Fibroblast of skin of back (primary cell): ENCODE measurements around the gene CNTNAP1.

ENCODE experiments used
- DNase-seq: peaks from one replicate; pipeline ENCODE4 v3.0.0-alpha.2; 2013

CNTNAP1 gene

DNA sequence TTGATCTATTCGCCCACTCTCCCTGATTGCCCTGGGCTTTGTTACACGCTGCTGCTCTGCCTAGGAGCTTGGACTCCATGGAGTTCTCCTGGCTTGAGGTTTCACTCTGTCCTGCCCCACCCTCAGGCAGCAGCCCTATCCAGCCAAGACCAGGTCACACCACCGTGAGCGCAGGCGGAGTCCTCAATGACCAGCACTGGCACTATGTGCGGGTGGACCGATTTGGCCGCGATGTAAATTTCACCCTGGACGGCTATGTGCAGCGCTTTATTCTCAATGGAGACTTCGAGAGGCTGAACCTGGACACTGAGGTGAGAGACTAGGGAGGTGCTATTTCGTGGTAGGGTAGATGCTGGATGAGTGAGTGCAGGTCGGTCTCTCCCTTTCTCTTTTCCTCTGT lies 3.5 kb downstream of the CNTNAP1 start:
- no peak for DNase-seq

DNA sequence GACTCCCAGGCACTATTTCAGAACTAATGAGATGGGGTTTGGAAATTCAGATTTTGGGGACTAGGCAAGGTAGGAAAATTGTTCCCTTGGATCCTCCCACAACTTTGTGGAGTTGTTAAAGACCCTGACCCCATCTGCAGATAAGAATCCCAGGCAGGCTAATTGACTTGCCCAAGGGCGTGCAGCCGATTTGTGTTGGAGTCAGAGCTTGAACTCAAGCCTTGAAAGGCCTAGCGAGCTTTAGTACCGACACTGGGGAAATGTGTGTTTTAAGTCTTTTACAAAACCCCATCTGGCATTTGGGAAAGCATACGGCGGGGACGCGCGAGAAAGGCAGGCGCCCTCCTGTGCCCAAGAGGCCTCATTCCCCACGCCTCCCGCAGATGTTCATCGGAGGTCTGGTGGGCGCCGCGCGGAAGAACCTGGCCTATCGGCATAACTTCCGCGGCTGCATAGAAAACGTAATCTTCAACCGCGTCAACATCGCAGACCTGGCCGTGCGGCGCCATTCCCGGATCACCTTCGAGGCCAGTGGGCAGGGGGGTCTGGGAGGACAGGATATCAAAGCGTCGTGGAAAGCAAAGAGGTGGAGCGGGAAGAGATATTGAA lies 4.3 kb downstream of the CNTNAP1 start:
- no peak for DNase-seq

GRCh38 chr17:42687707-42688320 lies 5.5 kb downstream of the CNTNAP1 start:
- no peak for DNase-seq

DNA sequence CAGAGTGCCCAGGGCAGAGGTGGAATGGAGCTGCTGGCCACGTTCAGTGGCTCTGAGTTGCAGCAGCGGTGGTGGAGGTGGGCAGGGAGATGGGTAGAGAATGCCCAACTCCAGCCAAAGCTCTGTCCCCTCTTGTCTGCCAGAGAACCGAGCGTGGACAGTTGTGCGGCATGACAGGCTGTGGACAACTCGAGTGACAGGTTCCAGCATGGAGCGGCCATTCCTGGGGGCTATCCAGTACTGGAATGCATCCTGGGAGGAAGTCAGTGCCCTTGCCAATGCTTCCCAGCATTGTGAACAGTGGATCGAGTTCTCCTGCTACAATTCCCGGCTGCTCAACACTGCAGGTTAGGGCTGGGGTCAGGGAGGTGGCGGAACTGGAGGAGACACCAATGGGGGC lies 8.3 kb downstream of the CNTNAP1 start:
- DNase-seq = no peak

GRCh38 chr17:42691021-42691545 lies 8.8 kb downstream of the CNTNAP1 start:
- no peak for DNase-seq

DNA sequence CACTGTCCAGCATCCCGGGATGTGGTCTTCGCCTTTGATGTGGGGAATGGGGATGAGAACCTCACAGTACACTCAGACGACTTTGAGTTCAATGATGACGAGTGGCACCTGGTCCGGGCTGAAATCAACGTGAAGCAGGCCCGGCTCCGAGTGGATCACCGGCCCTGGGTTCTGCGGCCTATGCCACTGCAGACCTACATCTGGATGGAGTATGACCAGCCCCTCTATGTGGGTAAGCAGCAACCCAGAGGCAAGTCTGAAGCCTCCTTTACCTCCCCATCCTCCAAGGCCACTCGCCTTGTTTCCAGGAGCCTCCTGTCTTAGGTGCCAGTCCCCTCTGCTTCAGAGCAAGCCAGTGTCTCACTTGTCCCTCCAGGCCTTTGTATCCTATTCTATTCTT lies 10.2 kb downstream of the CNTNAP1 start:
- DNase-seq = no peak

GRCh38 chr17:42694524-42694923 lies 12.2 kb downstream of the CNTNAP1 start:
- DNase-seq = no peak

- DNase-seq = no peak
Measured at GRCh38 chr17:42695500-42695899, 13.2 kb downstream of the CNTNAP1 start.

DNA sequence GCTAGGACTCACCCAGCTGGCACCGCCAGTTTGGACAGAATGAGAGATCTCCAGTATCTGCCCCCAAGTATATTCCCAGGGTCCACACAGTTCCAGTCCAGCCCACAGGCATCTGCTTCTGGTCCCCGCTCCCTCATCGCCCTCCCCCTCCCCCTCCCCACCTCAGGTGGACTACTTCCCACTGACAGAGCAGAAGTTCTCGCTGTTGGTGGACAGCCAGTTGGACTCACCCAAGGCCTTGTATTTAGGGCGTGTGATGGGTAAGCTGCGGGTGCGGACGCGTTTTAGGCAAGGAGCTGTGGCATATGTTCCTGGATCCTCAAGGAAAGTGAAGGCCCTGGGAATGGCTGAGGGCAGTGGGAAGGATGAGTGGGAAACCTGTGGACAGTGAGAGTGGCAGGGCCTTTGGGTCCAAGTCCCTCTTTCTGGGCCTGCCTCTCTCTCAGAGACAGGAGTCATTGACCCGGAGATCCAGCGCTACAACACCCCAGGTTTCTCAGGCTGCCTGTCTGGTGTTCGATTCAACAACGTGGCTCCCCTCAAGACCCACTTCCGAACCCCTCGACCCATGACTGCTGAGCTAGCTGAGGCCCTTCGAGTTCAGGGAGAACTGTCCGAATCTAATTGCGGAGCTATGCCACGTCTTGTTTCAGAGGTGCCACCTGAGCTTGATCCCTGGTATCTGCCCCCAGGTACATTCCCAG lies 14.9 kb downstream of the CNTNAP1 start:
- DNase-seq = no peak

DNA sequence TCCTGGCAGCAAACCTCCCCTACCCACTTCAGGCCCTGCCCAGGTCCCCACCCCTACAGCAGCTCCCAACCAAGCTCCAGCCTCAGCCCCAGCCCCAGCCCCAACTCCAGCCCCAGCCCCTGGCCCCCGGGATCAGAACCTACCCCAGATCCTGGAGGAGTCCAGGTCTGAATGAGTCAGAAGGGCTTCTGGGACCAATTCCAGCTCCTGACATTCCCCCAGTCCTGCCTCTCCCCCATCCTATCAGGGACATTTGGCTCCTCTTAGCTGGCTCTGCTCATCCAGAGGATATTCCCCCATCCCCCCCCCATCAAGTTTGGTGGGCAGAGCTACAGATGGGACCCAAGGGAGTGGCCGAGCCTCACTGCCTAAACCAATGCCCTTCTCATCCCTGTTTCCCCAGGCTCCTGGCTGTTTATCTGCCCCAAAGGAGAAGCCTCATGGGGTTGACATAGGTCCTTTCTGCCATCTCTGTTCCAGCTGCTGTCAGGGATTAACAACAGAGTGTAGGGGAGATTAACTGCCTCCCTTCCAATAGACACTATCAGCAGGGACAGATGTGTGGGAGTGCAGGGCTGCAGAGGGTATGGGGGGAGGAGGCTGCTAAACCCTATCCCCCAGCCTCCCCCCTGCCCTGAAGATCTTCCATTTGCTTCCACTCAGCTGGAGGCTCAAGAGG lies 16.5 kb downstream of the CNTNAP1 start:
- DNase-seq = peak; percentile 73

GRCh38 chr17:42699415-42699740 lies 17.0 kb downstream of the CNTNAP1 start:
- no peak for DNase-seq

GRCh38 chr17:42700586-42701289 lies 18.4 kb downstream of the CNTNAP1 start:
- no peak for DNase-seq

DNA sequence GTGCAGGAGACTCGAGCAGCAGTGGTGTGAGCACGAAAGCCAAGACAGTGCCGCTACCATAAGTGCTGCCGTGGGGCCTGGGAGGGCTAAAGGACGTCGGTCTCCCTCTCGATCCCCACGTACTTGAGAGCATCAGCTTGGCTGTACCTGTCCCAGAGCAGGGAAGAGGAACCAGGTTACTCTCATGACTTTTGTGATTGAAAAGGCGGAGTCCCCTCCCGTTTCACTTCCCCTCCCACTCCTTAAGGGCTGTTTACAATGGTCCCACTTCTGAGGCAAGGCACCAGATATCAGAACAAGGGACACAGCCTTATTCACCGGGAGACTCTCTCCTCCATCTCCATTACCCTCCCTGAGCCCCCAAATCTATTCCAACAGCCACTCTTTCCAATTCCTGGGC lies 20.1 kb downstream of the CNTNAP1 start:
- no peak for DNase-seq

GRCh38 chr17:42704490-42704836 lies 22.1 kb downstream of the CNTNAP1 start:
- no peak for DNase-seq

GRCh38 chr17:42704837-42705494 lies 22.6 kb downstream of the CNTNAP1 start:
- no peak for DNase-seq

DNA sequence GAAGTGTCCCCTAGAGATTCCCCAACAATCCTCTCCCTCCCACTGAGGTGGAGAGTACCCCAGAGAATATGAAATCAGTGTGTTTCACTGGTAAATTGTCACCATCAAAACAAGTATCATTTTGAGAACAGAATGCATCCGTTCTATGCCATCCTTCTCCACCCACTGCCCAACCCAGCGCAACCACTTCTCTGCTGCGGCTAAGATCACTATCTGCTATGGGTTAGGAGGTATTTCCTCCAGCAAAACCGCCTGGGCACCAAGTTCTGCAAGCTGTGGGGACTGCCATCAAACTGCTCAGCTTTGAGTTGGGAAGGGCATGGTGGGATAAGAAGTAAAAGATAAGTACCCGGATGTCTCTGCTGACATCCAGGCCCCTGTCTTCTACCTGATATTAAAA lies 24.4 kb downstream of the CNTNAP1 start:
- DNase-seq = no peak

DNA sequence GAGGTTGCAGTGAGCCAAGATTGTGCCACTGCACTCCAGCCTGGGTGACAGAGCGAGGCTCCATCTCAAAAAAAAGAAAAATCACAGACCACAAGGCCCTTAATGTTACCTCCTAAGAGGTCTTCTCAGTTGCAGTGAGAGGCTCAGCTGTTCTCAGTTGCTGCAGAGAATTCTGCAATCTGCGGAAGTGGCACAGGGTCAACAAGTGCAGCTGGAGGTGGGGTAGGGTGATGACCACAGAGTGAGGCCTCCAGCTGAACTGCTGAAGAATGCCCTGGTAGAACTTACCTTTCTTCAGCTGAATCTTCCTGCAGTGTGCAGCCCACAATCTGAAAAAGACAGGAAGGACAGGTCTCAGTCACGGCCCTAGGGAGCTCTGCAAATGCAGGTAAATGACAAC lies 26.3 kb downstream of the CNTNAP1 start:
- no peak for DNase-seq

GRCh38 chr17:42709561-42709960 lies 27.2 kb downstream of the CNTNAP1 start:
- no peak for DNase-seq

- DNase-seq = peak; percentile 66
Measured at GRCh38 chr17:42720996-42721583, 38.8 kb downstream of the CNTNAP1 start.

GRCh38 chr17:42723636-42724035 lies 41.3 kb downstream of the CNTNAP1 start:
- no peak for DNase-seq

DNA sequence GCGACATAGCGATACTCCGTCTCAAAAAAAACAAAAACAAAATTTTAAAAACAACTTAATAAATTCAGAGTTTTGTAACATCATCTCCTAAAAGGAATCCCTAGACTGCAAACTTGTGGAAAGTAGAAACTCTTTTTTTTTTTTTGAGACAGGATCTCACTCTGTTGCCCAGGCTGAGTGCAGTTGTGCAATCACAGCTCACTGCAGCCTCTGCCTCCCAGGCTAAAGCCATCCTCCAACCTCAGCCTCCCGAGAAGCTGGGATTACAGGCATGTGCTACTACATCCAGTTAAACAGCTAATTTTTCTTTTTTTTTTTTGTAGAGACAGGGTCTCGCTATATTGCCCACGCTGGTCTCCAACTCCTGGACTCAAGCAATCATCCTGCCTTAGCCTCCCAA lies 42.8 kb downstream of the CNTNAP1 start:
- DNase-seq = no peak

DNA sequence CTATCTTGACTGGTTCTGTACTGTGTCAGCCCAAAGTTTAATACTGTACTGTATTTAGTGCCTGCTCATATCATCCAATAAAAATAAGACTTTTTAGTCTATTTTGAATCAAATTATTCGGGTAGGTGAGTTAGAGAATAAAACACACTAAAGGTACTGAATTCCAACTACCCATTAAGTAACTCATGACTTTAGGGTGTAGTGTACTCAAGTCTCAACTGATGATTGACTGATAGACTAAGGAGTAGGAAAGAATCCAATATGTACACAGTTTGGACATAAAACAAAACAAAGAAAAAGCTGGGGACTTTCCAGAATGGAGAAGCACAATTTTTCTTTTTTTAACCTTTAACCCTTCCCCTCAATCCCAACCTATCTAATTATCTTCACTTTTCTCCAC lies 58.4 kb downstream of the CNTNAP1 start:
- no peak for DNase-seq
